ENCODE measurements around the gene ADPRH. TPM values are rescaled to one million over a fixed set of nuclear protein-coding genes. Genes with fewer than 3 reads are reported as not detected.
A peak's percentile ranks its signal among the peaks of the same experiment; 100 is the strongest.

The ADPRH gene
- total and polyA plus RNA-seq, 4 donors: 2.5 to 3.2 (median 2.9) TPM

GRCh38 chr3:119575507-119575906 is 3.8 kb upstream of the ADPRH start:
- Histone ChIP-seq H3K36me3 (ENCODE audit: control insufficient read depth, insufficient read depth, low read length) (no peaks in the 10 kb centered on the region), H3K27ac (ENCODE audit: low read depth, low read length) (no peak overlapping the region), H3K27me3 (ENCODE audit: control insufficient read depth, insufficient read depth, low read length) (no peaks in the 10 kb centered on the region), H3K4me3 (ENCODE audit: low read depth, low read length) (no peak overlapping the region), H3K4me1 (ENCODE audit: control insufficient read depth, insufficient read depth, low read length) (peaks cover 9% of the 10 kb centered on the region), H3K9me3 (ENCODE audit: control insufficient read depth, insufficient read depth, low read length) (no peaks in the 10 kb centered on the region)
- DNase-seq (ENCODE audit: low read depth in 4 of 6, low spot score in 6 of 6): no peak

DNA sequence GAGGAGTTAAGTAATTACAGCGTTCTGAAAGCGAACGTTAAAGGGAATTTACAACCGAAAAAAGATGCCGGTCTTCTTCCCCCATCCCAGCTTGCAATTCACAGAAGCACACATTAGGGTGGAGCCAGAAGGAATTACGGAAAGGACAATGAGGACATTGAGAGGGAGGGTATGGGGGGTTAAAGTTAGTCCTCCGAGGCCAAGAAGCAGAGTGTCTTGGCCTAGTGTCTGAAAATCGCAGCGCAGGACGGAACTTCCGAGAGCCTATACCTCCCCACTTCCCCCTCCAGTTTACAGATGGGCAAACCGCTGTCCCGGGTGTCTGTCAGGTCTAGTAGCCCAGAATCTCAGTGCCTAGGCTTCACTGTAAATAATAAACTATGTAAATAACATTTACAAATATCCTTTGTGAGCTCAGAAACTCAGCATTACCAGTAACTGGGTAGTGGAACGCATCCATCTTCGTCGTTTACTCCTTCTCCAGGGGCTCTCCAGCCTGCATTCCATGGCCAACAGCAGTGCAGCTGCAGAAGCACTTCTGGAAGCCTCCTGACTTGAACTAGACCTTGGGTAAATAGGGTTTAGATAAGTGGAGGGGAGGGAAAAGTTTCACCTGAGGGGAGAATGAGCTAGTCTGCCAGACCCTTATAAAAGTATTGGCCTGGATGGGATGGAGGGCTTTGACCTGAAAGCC is 922 bp downstream of the ADPRH start:
- Histone ChIP-seq H3K4me1 (ENCODE audit: control insufficient read depth, insufficient read depth, low read length) (peaks cover 9% of the 10 kb centered on the region), H3K36me3 (ENCODE audit: control insufficient read depth, insufficient read depth, low read length) (no peaks in the 10 kb centered on the region), H3K27me3 (ENCODE audit: control insufficient read depth, insufficient read depth, low read length) (no peaks in the 10 kb centered on the region), H3K27ac (ENCODE audit: low read depth, low read length) (peak overlapping the region; percentile 85), H3K9me3 (ENCODE audit: control insufficient read depth, insufficient read depth, low read length) (no peaks in the 10 kb centered on the region), H3K4me3 (ENCODE audit: low read depth, low read length) (peak overlapping the region; percentile 76)
- 37% methylated on average over 7 of the region's 16 CpGs for WGBS (ENCODE audit: insufficient coverage)
- peak in 3 of 6 donors; percentile 6 to 42 (median 22) for DNase-seq (ENCODE audit: low read depth in 4 of 6, low spot score in 6 of 6)

- H3K36me3 ChIP-seq (ENCODE audit: control insufficient read depth, insufficient read depth, low read length): no peaks in the 10 kb centered on the region
- DNase-seq (ENCODE audit: low read depth in 4 of 6, low spot score in 6 of 6): no peak
- no peaks in the 10 kb centered on the region for H3K27me3 ChIP-seq (ENCODE audit: control insufficient read depth, insufficient read depth, low read length)
- no peaks in the 10 kb centered on the region for H3K9me3 ChIP-seq (ENCODE audit: control insufficient read depth, insufficient read depth, low read length)
- WGBS (ENCODE audit: insufficient coverage): 100% methylated on average over 2 of the region's 6 CpGs
- H3K27ac ChIP-seq (ENCODE audit: low read depth, low read length): no peak overlapping the region
- no peak overlapping the region for H3K4me3 ChIP-seq (ENCODE audit: low read depth, low read length)
- peaks cover 9% of the 10 kb centered on the region for H3K4me1 ChIP-seq (ENCODE audit: control insufficient read depth, insufficient read depth, low read length)
These were observed 2.9 kb downstream of the ADPRH start for GRCh38 chr3:119582178-119582577.

DNA sequence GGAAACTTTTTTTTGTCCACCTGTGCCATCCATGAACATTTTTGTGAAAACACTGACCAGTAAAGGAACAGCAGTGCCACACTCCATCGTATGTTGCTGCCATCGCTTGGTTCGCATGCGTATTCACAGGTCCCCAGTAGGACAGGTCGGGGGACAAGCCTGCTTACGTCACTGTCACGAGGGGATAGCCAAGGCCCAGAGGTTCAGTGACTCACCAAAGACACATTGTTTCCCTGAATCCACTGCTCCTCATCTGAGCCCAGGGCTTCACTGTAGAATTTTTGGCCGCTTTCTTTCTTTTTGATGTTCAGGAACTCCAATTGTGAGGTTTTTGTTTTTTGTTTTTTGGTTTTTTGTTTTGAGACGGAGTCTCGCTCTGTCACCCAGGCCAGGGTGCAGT is 5.9 kb downstream of the ADPRH start:
- no peak overlapping the region for H3K4me3 ChIP-seq (ENCODE audit: low read depth, low read length)
- no peaks in the 10 kb centered on the region for H3K9me3 ChIP-seq (ENCODE audit: control insufficient read depth, insufficient read depth, low read length)
- H3K27ac ChIP-seq (ENCODE audit: low read depth, low read length): no peak overlapping the region
- no peaks in the 10 kb centered on the region for H3K36me3 ChIP-seq (ENCODE audit: control insufficient read depth, insufficient read depth, low read length)
- DNase-seq (ENCODE audit: low read depth in 4 of 6, low spot score in 6 of 6): no peak
- H3K27me3 ChIP-seq (ENCODE audit: control insufficient read depth, insufficient read depth, low read length): no peaks in the 10 kb centered on the region
- H3K4me1 ChIP-seq (ENCODE audit: control insufficient read depth, insufficient read depth, low read length): peaks cover 4% of the 10 kb centered on the region
- WGBS (ENCODE audit: insufficient coverage): 96% methylated on average over 9 of the region's 10 CpGs

DNA sequence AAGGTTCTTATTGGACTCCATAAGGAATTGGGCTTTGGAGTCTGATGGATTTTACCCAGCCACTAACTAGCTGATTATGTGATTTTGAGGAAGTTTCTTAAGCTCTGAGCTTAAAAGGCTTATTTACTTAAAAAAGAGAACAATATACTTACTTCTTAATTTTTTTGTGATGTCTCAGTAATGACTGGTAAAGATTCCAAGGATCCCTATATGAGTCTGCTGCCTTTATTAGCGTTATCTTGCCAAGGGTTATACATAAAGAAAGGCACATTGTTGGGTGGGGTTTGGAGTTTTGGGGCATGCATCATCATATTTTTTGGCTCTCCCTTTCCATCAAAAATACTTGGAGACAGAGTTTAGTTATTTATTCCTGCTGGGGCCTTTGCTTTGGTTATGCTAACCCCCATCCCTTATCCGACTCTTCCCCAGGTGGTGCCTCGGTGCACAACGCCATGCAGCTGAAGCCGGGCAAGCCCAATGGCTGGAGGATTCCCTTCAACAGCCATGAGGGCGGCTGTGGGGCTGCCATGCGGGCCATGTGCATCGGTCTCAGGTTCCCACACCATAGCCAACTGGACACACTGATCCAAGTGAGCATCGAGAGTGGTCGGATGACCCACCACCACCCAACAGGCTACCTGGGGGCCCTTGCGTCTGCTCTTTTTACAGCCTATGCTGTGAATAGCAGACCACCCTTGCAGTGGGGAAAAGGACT is 6.7 kb downstream of the ADPRH start:
- 91% methylated on average over 8 of the region's 11 CpGs for WGBS (ENCODE audit: insufficient coverage)

GRCh38 chr3:119586733-119587172 is 7.5 kb downstream of the ADPRH start:
- no peak overlapping the region for H3K27ac ChIP-seq (ENCODE audit: low read depth, low read length)
- no peaks in the 10 kb centered on the region for H3K36me3 ChIP-seq (ENCODE audit: control insufficient read depth, insufficient read depth, low read length)
- no peaks in the 10 kb centered on the region for H3K27me3 ChIP-seq (ENCODE audit: control insufficient read depth, insufficient read depth, low read length)
- H3K4me3 ChIP-seq (ENCODE audit: low read depth, low read length): no peak overlapping the region
- no peak for DNase-seq (ENCODE audit: low read depth in 4 of 6, low spot score in 6 of 6)
- H3K4me1 ChIP-seq (ENCODE audit: control insufficient read depth, insufficient read depth, low read length): no peaks in the 10 kb centered on the region
- WGBS (ENCODE audit: insufficient coverage): no CpG with 5 or more reads among the region's 3 CpGs
- no peaks in the 10 kb centered on the region for H3K9me3 ChIP-seq (ENCODE audit: control insufficient read depth, insufficient read depth, low read length)

More for the DNA sequence above, 6.7 kb downstream of the ADPRH start:
- DNase-seq (ENCODE audit: low read depth in 4 of 6, low spot score in 6 of 6): no peak
- H3K4me3 ChIP-seq (ENCODE audit: low read depth, low read length): no peak overlapping the region
- H3K27me3 ChIP-seq (ENCODE audit: control insufficient read depth, insufficient read depth, low read length): no peaks in the 10 kb centered on the region
- no peak overlapping the region for H3K27ac ChIP-seq (ENCODE audit: low read depth, low read length)
- H3K9me3 ChIP-seq (ENCODE audit: control insufficient read depth, insufficient read depth, low read length): no peaks in the 10 kb centered on the region
- no peaks in the 10 kb centered on the region for H3K36me3 ChIP-seq (ENCODE audit: control insufficient read depth, insufficient read depth, low read length)
- H3K4me1 ChIP-seq (ENCODE audit: control insufficient read depth, insufficient read depth, low read length): no peaks in the 10 kb centered on the region

DNA sequence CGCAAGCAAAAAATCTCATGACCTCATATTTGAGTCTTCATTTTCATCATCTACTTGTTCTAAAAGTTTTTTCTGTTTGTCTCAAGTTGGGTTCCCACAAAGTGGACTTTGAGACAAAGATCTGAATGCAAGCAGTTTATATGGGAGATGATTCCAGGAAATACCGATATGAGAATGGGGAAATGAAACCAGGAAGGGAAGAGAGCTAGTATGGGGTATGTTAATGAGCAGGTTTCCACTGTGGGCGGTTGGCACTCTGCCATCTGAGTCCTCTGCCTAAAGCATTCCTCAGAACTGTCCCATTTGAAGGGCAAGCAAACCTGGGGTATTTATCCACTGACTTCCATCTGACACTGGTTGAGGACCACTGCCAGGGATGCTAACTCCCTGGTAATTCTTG is 8.8 kb downstream of the ADPRH start:
- no peaks in the 10 kb centered on the region for H3K27me3 ChIP-seq (ENCODE audit: control insufficient read depth, insufficient read depth, low read length)
- DNase-seq (ENCODE audit: low read depth in 4 of 6, low spot score in 6 of 6): peak in 1 of 6 donors; percentile 14
- H3K9me3 ChIP-seq (ENCODE audit: control insufficient read depth, insufficient read depth, low read length): no peaks in the 10 kb centered on the region
- no peak overlapping the region for H3K4me3 ChIP-seq (ENCODE audit: low read depth, low read length)
- no peaks in the 10 kb centered on the region for H3K36me3 ChIP-seq (ENCODE audit: control insufficient read depth, insufficient read depth, low read length)
- WGBS (ENCODE audit: insufficient coverage): 58% methylated on average over 2 of the region's 3 CpGs
- H3K27ac ChIP-seq (ENCODE audit: low read depth, low read length): no peak overlapping the region
- no peaks in the 10 kb centered on the region for H3K4me1 ChIP-seq (ENCODE audit: control insufficient read depth, insufficient read depth, low read length)

GRCh38 chr3:119589102-119589773 is 9.9 kb downstream of the ADPRH start:
- Histone ChIP-seq H3K27ac (ENCODE audit: low read depth, low read length) (no peak overlapping the region), H3K9me3 (ENCODE audit: control insufficient read depth, insufficient read depth, low read length) (no peaks in the 10 kb centered on the region), H3K27me3 (ENCODE audit: control insufficient read depth, insufficient read depth, low read length) (no peaks in the 10 kb centered on the region), H3K4me3 (ENCODE audit: low read depth, low read length) (no peak overlapping the region), H3K4me1 (ENCODE audit: control insufficient read depth, insufficient read depth, low read length) (no peaks in the 10 kb centered on the region), H3K36me3 (ENCODE audit: control insufficient read depth, insufficient read depth, low read length) (no peaks in the 10 kb centered on the region)
- no peak for DNase-seq (ENCODE audit: low read depth in 4 of 6, low spot score in 6 of 6)
- 100% methylated on average over 2 of the region's 6 CpGs for WGBS (ENCODE audit: insufficient coverage)

GRCh38 chr3:119590706-119591105 is 11.4 kb downstream of the ADPRH start:
- Histone ChIP-seq H3K4me3 (ENCODE audit: low read depth, low read length) (no peak overlapping the region), H3K9me3 (ENCODE audit: control insufficient read depth, insufficient read depth, low read length) (no peaks in the 10 kb centered on the region), H3K27me3 (ENCODE audit: control insufficient read depth, insufficient read depth, low read length) (no peaks in the 10 kb centered on the region), H3K4me1 (ENCODE audit: control insufficient read depth, insufficient read depth, low read length) (no peaks in the 10 kb centered on the region), H3K36me3 (ENCODE audit: control insufficient read depth, insufficient read depth, low read length) (no peaks in the 10 kb centered on the region), H3K27ac (ENCODE audit: low read depth, low read length) (no peak overlapping the region)
- WGBS (ENCODE audit: insufficient coverage): 100% methylated on average over 1 of the region's 1 CpG
- no peak for DNase-seq (ENCODE audit: low read depth in 4 of 6, low spot score in 6 of 6)

All from spinal cord (tissue), 10 donors.